GM19099 (cell line): ENCODE measurements around the gene BDH1.
A peak's percentile ranks its signal among the peaks of the same experiment; 100 is the strongest.

Experiments
- POLR2A ChIP-seq: IDR thresholded peaks from 3 replicates; pipeline ENCODE4 v1.6.1; 2011; ENCODE audit warnings: low read depth; ENCODE audit not compliant: insufficient read length; ENCODE audit errors: extremely low read depth

BDH1 gene, protein sequence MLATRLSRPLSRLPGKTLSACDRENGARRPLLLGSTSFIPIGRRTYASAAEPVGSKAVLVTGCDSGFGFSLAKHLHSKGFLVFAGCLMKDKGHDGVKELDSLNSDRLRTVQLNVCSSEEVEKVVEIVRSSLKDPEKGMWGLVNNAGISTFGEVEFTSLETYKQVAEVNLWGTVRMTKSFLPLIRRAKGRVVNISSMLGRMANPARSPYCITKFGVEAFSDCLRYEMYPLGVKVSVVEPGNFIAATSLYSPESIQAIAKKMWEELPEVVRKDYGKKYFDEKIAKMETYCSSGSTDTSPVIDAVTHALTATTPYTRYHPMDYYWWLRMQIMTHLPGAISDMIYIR

DNA sequence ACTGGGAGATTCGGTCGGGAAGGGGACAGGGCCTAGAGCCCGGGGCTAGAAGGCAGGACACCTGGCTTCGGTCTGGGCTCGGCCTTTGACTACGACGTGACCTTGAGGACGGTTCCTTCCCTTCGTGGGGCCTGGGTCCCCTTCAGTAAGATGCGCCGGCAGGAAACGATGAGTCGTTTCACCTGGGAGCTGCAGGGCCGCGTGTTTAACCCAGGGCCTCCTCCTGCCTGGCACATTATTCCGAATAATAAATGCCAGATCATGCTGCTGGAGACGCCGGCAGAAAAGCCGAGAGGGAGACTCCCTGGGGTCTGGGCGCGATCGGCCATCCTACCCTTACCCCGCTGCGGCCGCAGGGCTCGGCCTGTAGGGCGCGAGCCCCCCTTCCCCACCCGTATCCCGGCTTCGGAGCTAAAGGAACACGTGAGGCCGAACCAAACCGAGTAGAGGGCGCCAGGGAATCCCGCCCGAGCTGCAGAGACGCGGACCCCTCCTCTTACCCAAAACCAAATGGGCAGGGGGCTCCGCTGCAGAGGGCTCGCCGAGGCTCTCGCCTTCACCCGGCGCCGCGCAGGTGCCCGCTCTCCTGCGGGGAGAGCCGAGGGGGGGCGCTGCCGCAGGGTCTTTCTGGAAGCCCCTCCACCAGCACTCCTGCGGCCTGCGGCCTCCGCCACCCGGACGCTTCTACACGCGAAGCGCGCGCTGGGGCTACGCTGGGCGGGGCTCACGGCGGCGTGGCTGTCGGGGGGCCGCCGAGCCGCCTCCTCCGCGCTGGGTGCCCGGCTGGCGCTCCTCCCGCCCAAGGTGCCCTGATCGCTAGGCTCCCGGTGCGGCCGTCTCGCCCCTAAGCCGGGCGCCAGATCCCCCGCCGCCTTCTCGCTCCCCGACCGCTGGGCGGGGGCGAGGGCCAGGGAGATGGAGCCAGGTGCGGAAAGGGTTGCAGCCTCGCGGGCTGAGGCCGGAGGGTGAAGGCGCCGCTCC lies at the start of gene BDH1:
TSS of gene BDH1 (minus strand) at position 688 of the 981 bp plus-strand sequence. CDS start 9,525 bp downstream, outside the sequence.
- TF ChIP-seq POLR2A, result peak; percentile 71

DNA sequence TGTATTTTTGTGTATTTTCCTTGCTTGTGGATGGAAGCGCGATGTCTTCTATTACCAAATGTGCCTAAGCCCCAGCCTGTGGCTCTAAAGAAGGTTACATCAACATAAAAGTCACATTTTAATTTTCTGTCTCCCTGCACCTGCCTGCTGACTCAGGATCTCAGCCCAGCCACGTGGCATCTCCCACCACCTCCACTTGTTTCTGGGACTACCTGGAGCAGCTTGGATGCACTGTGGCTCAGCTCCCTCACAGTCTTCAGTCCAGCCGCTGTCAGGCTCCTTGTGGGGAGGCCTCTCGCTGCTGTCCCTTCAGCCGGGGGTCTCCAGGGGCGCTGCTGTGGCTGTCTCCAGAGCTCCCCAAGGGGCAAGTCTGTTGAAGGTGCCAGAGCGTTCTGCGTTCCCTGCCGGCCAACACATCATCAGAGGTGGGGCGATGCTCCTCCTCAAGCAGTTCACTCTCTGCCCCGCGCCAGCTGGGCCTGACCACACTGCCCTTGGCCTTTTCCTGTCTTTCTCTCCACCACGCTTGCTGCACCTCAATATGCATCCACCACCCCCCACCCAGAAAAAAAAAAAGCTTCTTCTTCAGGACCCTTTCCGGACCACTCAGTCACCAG lies 47.7 kb upstream of the BDH1 start:
- TF ChIP-seq POLR2A, result no peak

DNA sequence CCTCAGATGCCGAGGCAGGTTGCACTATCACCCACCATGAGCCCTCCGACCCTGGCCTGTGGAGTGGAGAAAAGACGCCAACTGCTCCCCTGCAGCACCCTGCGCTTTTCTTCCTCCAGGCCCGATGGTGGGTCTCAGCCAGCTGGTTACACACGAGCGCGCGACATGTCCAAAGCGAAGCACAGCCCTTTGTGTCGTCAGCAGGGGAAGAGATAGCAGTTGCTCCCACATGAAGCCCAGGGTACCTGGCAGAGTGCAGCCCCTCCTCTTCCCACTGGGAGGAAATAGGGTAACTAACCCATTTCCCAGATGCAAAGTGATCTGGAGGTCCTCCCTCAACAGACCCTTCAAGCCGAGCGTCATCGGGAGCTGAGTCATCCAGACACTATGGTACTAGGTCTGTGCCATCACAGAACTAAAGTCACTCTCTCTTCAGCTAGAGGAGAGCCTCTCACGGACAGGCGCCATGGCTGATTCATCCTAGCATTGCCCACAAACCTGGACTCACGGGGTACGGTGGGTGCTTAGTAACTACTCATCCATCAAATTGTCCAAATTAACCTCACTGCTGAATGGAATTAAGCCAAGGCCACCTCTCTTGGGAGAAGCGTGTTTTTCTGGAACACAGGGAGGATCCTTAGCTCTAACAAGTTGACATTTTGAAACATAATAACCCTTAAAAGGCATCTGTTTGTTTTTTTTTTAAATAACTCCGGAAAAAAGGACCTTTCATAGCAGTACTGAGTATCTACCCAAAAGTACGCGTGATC lies 45.2 kb upstream of the BDH1 start:
- no peak for TF ChIP-seq POLR2A

DNA sequence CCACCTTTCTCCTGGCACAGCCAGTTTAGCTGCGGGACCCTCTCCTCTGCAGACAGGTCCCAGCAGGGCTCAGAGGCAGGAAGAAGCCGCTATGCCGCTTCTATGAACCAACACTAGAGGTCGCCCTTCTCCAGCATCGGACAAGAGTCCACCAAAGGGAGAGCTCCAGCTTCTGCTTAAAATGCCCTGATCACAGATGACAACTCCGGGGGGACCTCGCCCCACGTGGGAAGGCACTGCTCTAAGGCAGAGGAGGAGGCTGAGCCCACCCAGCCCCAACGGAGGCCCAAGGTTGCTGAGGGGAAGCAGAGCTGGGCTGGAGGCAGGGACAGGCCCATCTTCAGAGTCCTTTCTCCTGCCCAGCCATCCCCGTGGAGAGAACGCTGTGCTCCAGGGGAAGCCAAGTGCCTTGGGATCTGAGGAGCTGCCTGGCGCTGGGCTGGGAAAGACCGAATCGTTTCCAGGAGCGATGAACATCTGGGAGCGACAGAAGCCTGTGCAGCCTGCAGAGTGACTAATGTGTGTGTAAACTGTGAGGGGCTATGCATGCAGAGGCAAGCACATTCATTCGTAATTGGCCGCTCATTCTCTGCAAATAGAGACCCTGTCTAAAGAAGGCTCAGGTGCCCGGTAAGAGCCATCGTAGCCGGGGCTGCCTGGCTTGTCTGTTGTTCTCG lies 43.5 kb upstream of the BDH1 start:
- no peak for TF ChIP-seq POLR2A

DNA sequence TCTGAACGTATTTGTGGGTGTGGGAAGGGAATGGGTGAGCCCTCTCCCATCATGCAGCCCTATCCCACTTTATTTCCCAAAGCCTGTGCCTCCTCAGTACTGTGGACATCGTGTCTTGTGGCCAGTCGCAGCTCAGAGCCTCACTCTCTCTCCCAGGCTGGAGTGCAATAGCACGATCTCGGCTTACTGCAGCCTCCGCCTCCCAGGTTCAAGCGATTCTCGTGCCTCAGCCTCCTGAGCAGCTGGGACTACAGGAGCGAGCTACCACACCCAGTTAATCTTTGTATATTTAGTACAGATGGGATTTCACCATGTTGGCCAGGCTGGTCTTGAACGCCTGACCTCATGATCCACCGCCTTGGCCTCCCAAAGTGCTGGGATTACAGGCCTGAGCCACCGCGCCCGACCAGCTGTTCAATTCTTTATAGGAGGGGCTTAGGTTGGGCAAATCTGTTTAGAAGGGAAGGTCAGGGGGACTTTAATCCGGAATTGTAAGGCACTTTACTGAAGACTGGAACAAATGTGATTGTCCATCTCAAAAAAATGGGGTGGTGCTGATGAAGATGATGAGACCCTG lies 42.7 kb upstream of the BDH1 start:
- no peak for TF ChIP-seq POLR2A

DNA sequence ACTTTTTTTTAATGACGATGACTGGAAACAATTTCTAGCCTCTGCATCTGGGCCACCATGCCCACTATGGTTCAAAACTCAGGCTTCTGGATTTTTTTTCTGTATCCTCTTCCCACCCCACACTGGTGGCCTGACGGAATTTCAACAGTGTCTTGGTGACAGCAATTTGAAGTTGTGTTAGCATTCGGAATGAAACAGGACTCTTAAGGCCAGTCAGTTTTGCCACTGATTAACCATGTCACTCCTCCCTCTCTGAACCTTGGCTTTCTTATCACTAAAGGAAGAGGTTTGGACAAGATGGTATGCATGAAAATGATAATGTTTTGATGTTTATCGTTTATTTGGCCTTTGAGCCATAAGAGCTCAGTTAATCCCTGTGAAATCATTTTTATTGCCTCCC lies 41.6 kb upstream of the BDH1 start:
- TF ChIP-seq POLR2A, result no peak

DNA sequence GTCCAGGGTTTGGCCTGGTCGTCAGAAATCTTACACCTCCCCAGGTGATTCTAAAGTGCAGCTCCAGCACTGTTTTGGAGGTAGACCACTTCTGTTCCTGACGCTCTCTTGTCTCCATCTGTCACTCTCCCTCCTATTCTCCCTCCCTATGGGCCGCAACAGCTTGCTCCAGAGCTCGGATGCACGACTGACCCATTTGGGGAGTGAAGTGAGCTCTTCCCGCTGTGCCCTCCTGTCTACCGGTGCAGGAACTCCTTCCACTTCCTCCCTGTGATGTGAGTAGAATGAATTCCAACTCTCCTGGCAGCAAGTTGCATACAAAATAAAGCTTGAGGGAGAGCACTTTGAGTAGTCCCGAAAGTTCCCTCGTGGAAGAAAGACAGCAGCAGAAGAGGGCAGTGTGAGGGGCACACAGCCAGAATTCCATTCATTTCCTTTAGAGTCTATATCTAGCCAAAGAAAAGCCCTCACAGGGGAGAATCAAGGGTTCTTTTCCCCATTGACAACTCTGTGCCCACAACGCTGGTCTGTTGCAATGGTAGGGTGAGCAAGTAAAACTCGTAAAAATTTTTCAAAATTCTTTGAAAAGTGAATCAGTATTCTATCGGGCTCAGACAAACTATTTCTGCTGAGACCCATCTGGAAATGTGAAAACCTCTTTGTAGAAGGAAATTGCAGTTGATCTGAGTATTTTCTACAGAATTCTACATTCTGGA lies 39.9 kb upstream of the BDH1 start:
- no peak for TF ChIP-seq POLR2A

DNA sequence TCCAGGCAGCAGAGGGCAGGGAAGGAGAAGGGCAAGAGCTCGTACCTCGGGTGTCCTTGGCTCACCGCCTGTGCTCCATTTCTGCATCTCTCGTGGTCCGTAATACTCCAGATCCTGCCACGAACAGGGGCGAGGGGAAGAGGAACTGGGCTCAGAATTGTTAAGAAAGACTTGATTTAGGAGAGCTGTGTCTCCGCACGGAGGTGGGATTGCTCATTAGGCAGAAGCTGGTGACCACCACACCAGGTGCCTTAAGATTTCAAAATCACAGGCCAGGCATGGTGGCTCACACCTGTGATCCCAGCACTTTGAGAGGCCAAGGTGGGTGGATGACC lies 37.2 kb upstream of the BDH1 start:
- no peak for TF ChIP-seq POLR2A

DNA sequence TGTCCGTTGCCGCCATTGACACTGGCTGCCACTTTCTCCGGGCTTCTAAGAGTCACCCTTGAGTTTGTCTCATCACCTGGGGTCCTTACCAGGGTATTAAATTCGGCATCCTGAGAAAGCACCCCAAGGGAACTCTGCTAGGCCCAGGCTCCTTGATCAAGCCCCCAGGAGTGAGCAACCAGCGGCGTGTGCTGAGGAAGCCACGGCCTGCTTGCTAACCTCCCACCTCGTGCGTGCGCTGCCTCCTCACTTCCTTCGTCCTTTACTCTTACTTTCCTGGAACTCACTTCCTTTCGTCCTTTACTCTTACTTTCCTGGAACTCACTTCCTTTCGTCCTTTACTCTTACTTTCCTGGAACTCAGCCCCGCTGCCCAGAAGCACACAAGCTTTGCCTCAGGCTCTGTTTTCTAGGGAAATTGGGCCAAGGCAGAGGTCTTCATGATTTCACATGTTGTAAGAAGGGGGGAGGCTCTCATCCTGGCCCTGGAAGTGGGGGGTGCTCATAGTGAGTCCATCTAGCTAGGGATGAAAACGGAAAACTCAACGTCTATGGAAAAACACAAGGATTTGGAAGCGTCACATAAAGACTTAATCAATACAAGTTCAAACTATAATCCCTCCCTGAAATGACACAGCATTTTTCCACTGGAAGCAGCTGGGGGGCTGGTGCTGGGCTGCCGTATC lies 36.7 kb upstream of the BDH1 start:
- no peak for TF ChIP-seq POLR2A

DNA sequence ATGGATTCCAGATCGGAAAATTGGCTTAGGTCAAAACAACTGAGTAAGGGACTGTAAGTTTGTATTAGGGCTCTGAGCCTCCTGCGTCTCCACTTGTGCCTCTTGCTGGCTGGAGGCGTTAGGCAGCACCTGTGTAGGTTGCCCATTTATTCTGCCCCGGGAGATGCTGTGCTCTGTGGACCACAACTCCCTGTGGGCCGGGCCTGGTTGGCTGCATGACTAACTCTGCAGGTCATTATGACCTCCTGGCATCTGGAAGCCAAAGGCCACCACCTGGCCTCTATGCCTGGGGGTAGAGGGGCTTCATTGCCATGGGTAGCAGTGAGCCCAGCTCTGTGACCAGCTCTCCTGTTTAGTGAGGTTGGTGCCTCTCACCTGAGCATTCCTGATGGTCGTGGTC lies 36.0 kb upstream of the BDH1 start:
- TF ChIP-seq POLR2A, result no peak

DNA sequence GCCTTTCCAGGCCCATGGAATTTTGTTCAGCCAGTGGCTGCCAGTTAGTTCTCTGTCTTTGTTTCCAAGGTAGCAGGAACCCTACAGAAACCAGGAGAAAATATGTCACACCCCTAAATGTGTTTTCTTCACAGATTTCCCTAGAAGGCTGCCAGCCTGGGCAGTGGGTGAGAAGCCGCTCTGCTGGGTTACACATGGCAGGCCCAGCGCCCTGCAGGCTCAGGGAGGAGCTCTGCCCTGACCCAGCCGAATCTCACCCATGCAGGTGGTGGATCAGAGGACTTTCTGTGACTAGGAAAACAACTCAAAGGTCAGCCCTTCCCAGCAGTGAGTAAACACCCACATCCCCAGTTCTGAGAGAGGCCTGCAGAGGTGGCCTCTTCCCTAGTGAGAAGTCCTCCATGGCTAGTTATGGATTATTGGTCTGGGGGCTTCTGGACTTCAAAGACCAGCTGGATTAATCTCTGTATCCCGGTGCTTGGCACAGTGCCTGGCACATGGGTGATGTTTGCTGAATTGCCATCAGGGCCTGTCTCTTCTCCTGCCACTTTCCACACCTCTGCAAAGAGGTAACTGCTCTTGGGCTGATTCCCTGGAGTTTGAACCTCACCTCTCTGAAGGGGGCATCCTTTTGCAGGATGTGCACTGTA lies 34.7 kb upstream of the BDH1 start:
- TF ChIP-seq POLR2A, result no peak

DNA sequence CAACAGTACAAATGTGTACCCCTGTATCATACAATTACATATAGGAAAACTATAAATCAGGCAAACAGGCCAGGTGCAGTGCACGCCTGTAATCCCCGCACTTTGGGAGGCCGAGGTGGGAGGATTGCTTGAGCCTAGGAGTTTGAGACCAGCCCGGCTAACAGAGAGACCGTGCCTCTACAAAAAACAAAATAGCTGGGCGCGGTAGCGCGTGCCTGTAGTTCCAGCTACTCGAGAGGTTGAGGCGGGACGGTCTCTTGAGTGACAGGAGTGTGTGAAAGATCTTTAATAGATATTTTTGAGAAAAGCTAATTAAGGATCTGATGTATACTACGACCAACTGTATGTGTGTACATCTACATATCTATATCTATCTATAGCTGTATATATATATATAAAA lies 33.8 kb upstream of the BDH1 start:
- no peak for TF ChIP-seq POLR2A
